Endothelial cell of umbilical vein (primary cell): ENCODE measurements around the gene PALD1.

Experiments used
- CTCF ChIP-seq, 2 donors: IDR thresholded peaks; 1 replicate in 1 of 2; 2 replicates in 1 of 2; pipeline ENCODE4 v1.5.1; 2011; ENCODE audit warnings: low read length in 2 of 2, mild to moderate bottlenecking in 2 of 2, moderate library complexity in 2 of 2, control low read depth in 1 of 2, inconsistent platforms in 1 of 2, low read depth in 1 of 2; ENCODE audit not compliant: insufficient read depth in 1 of 2; ENCODE audit errors: extremely low read depth in 1 of 2
- EZH2 ChIP-seq: IDR thresholded peaks from 2 replicates; pipeline ENCODE4 v1.6.1; 2012; ENCODE audit warnings: borderline replicate concordance, low read depth, mild to moderate bottlenecking, moderate library complexity, low read length, inconsistent platforms; ENCODE audit not compliant: severe bottlenecking
- POLR2A ChIP-seq: IDR thresholded peaks from 2 replicates; pipeline ENCODE4 v1.6.1; 2012; ENCODE audit warnings: low read depth, mild to moderate bottlenecking, control low read depth, low read length
- POLR2AphosphoS5 ChIP-seq: IDR thresholded peaks from 2 replicates; pipeline ENCODE4 v1.6.1; 2012; ENCODE audit warnings: low read depth, mild to moderate bottlenecking, control low read depth, low read length, moderate library complexity; ENCODE audit not compliant: insufficient read depth
- TF ChIP-seq, protein P1 (sequence below): IDR thresholded peaks from 2 replicates; pipeline ENCODE4 v1.6.1; 2011; ENCODE audit not compliant: insufficient read depth, insufficient read length

GRCh38 chr10:70596110-70596798, 117.7 kb downstream of the PALD1 start:
- TF ChIP-seq CTCF (IDR thresholded peaks at IDR 0.05; ENCODE audit: extremely low read depth in 1 of 2, insufficient read depth in 1 of 2, low read depth in 1 of 2, low read length in 2 of 2) (no peak), POLR2A (no peak), POLR2AphosphoS5 (no peak), EZH2 (no peak)
- TF ChIP-seq, protein P1, sequence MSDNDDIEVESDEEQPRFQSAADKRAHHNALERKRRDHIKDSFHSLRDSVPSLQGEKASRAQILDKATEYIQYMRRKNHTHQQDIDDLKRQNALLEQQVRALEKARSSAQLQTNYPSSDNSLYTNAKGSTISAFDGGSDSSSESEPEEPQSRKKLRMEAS, result no peak
